KBM-7 (cell line): ENCODE measurements around the gene RASA1.

ENCODE experiments used
- DNase-seq: peaks from one replicate; pipeline ENCODE4 v3.0.0-alpha.2; 2015
- in situ Hi-C: fragments of 300-500 bp; cut with MboI; formaldehyde crosslinking; loops from 2 replicates; pipeline ENCODE4 v1.14.3; 2020; ENCODE audit warnings: low sequenced_read_pairs, low pct_unique_long_range_greater_than_20kb, mixed read lengths

Gene RASA1

GRCh38 chr5:87393331-87393730 lies 125.6 kb downstream of the RASA1 start:
- in situ Hi-C loops: no loop called here
- DNase-seq: no peak

- no peak for DNase-seq
- in situ Hi-C loops: no loop called here
Observed at GRCh38 chr5:87394411-87395165, 126.9 kb downstream of the RASA1 start.

- no peak for DNase-seq
- in situ Hi-C loops: no loop called here
Observed at GRCh38 chr5:87398981-87399614, 131.4 kb downstream of the RASA1 start.

GRCh38 chr5:87399720-87400119 lies 132.0 kb downstream of the RASA1 start:
- DNase-seq: peak; percentile 35
- in situ Hi-C loops: no loop called here

- in situ Hi-C loops: no loop called here
- peak; percentile 51 for DNase-seq
Observed at GRCh38 chr5:87400305-87400899, 132.7 kb downstream of the RASA1 start.

GRCh38 chr5:87401626-87402025 lies 133.9 kb downstream of the RASA1 start:
- in situ Hi-C loops: no loop called here
- DNase-seq: no peak

GRCh38 chr5:87403409-87403808 lies 135.7 kb downstream of the RASA1 start:
- in situ Hi-C loops: no loop called here
- DNase-seq: no peak

GRCh38 chr5:87403899-87404298 lies 136.2 kb downstream of the RASA1 start:
- in situ Hi-C loops: no loop called here
- no peak for DNase-seq

GRCh38 chr5:87404359-87404758 lies 136.7 kb downstream of the RASA1 start:
- in situ Hi-C loops: no loop called here
- DNase-seq: no peak

- in situ Hi-C loops: no loop called here
- no peak for DNase-seq
Observed at GRCh38 chr5:87405472-87406155, 137.9 kb downstream of the RASA1 start.

GRCh38 chr5:87408204-87408603 lies 140.5 kb downstream of the RASA1 start:
- no peak for DNase-seq
- in situ Hi-C loops: no loop called here

- no peak for DNase-seq
Observed at GRCh38 chr5:87410931-87411330, 143.2 kb downstream of the RASA1 start.

GRCh38 chr5:87411586-87411972 lies 143.9 kb downstream of the RASA1 start:
- no peak for DNase-seq
- in situ Hi-C loops: no loop called here

More at GRCh38 chr5:87410931-87411330, 143.2 kb downstream of the RASA1 start:
- in situ Hi-C loops: no loop called here

- in situ Hi-C loops: no loop called here
- DNase-seq: peak; percentile 69
Observed at GRCh38 chr5:87411973-87412629, 144.4 kb downstream of the RASA1 start.

- DNase-seq: peak; percentile 95
- in situ Hi-C loops: no loop called here
Observed at GRCh38 chr5:87412630-87413342, 145.1 kb downstream of the RASA1 start, which contains the start of gene CCNH. Gene CCNH, minus strand, starts transcription at chr5:87412930. Its CDS starts 136 bp downstream, at chr5:87412794.

GRCh38 chr5:87413343-87413645 lies 145.6 kb downstream of the RASA1 start:
- in situ Hi-C loops: no loop called here
- DNase-seq: no peak

GRCh38 chr5:87418506-87418905 lies 150.8 kb downstream of the RASA1 start:
- in situ Hi-C loops: no loop called here
- no peak for DNase-seq

- in situ Hi-C loops: no loop called here
- no peak for DNase-seq
Observed at GRCh38 chr5:87421307-87421706, 153.6 kb downstream of the RASA1 start.

- DNase-seq: no peak
- in situ Hi-C loops: no loop called here
Observed at GRCh38 chr5:87423755-87424154, 156.1 kb downstream of the RASA1 start.
